Karpas-422 (cell line): Measurements from ENCODE around the gene GABRB3. TPM values are rescaled to one million over a fixed set of nuclear protein-coding genes. Genes with fewer than 3 reads are reported as not detected.

Source experiments
- DNase-seq: peaks from one replicate; pipeline ENCODE4 v3.0.0-alpha.2; 2015
- H2AFZ ChIP-seq: fragments of 200-600 bp; sonication (generic); 2 replicates; pipeline ENCODE4 v1.6.1; 2014; ENCODE audit warnings: antibody characterized with exemption, low read length, mixed read lengths
- H3K27ac ChIP-seq: fragments of 200-600 bp; sonication (generic); 2 replicates; pipeline ENCODE4 v1.5.1; 2014; ENCODE audit warnings: mild to moderate bottlenecking, low read length, moderate library complexity
- H3K27me3 ChIP-seq: fragments of 200-600 bp; sonication (generic); 2 replicates; pipeline ENCODE4 v1.6.1; 2014; ENCODE audit warnings: low read length, mixed read lengths
- H3K36me3 ChIP-seq: fragments of 200-600 bp; sonication (generic); 2 replicates; pipeline ENCODE4 v1.6.1; 2014; ENCODE audit warnings: low read length, mixed read lengths; ENCODE audit not compliant: insufficient read depth
- H3K4me1 ChIP-seq: fragments of 200-600 bp; sonication (generic); 2 replicates; pipeline ENCODE4 v1.6.1; 2014; ENCODE audit warnings: mild to moderate bottlenecking, low read length, mixed read lengths
- H3K4me2 ChIP-seq: fragments of 200-600 bp; sonication (generic); 2 replicates; pipeline ENCODE4 v1.6.1; 2014; ENCODE audit warnings: low read length, low read depth, mild to moderate bottlenecking; ENCODE audit not compliant: poor library complexity, severe bottlenecking
- H3K4me3 ChIP-seq: fragments of 200-600 bp; sonication (generic); 2 replicates; pipeline ENCODE4 v1.5.1; 2014; ENCODE audit warnings: mild to moderate bottlenecking, antibody characterized with exemption, low read length, mixed read lengths
- H3K79me2 ChIP-seq: fragments of 200-600 bp; sonication (generic); 2 replicates; pipeline ENCODE4 v1.6.1; 2014; ENCODE audit warnings: mild to moderate bottlenecking, low read length, mixed read lengths
- H3K9ac ChIP-seq: fragments of 200-600 bp; sonication (generic); 2 replicates; pipeline ENCODE4 v1.6.0; 2014; ENCODE audit warnings: low read length
- H3K9me2 ChIP-seq: fragments of 200-600 bp; sonication (generic), shearing (Covaris generic); replicated peaks from 2 replicates; pipeline ENCODE4 v1.6.0; 2014; ENCODE audit warnings: mild to moderate bottlenecking, low read length, moderate library complexity; ENCODE audit not compliant: insufficient read depth
- H3K9me3 ChIP-seq: fragments of 300-700, 200-600 bp; sonication (generic); 2 replicates; pipeline ENCODE4 v1.6.1; 2014; ENCODE audit warnings: low read length, mixed read lengths
- H4K20me1 ChIP-seq: fragments of 200-600 bp; sonication (generic); 2 replicates; pipeline ENCODE4 v1.6.1; 2014; ENCODE audit warnings: mild to moderate bottlenecking, antibody characterized with exemption, low read length, low read depth; ENCODE audit not compliant: insufficient read depth
- total RNA-seq: library from RNA; depleted of rRNA; stranded (reverse); fragments of >200 nt; shearing (Covaris generic); gene quantifications from 2 replicates; pipeline ENCODE4 v1.2.3, GENCODE V29; 2014; ENCODE audit warnings: low replicate concordance

Gene GABRB3
- total RNA-seq, 1 experiment from 2014 or later = not detected

DNA sequence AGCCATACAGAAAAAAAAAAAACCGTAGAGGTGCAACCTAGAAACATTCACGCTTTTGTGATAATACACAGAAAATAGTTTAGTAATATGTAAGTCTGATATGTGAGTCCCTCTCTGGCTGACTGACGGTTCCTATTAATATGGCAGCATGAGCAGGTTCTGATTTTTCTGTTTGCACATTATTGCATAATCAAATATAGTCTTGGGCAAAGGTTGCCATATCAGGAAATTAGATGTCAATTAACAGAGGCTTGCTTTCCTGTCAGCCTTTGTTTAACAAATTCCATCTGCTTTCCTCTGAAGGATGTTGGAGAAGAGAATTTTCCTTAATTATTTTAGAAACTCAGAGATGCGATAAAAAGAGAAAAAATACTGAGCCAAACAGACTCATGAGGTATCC lies 14.8 kb downstream of the GABRB3 start:
- H3K79me2 ChIP-seq = no peaks in the 10 kb centered on the region
- H3K4me1 ChIP-seq = no peaks in the 10 kb centered on the region
- no peak overlapping the region for H3K27ac ChIP-seq
- H3K4me2 ChIP-seq = no peak overlapping the region
- H3K9me2 ChIP-seq = no peaks in the 10 kb centered on the region
- DNase-seq = no peak
- no peak overlapping the region for H3K9ac ChIP-seq
- H3K27me3 ChIP-seq = no peaks in the 10 kb centered on the region
- no peaks in the 10 kb centered on the region for H4K20me1 ChIP-seq
- H2AFZ ChIP-seq = no peak overlapping the region
- H3K4me3 ChIP-seq = no peak overlapping the region
- H3K36me3 ChIP-seq = no peaks in the 10 kb centered on the region
- peaks cover 31% of the 10 kb centered on the region for H3K9me3 ChIP-seq

DNA sequence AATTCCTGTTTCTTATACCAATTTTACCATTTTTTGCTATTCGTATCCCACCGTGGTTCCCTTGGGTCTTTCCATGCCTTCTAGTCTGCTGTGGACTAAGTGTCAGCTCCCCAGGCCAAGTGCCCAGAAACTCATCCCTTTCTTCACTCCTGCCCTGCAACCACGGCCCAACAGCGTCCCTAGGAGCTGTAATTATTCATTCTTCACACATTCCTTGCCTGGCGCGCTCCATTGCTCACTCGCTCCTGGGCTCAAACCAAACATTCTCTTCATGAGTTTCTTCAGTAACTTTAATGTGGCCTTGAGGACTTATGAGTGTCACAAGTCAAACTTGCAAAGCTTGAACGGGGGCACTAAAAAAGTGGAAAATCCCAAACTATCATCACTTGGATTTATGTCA lies 15.7 kb downstream of the GABRB3 start:
- Histone ChIP-seq H3K9ac (no peak overlapping the region), H2AFZ (no peak overlapping the region), H4K20me1 (no peaks in the 10 kb centered on the region), H3K4me3 (no peak overlapping the region), H3K27me3 (no peaks in the 10 kb centered on the region), H3K36me3 (no peaks in the 10 kb centered on the region), H3K9me3 (peaks cover 35% of the 10 kb centered on the region), H3K27ac (no peak overlapping the region), H3K4me1 (no peaks in the 10 kb centered on the region), H3K9me2 (no peaks in the 10 kb centered on the region), H3K4me2 (no peak overlapping the region), H3K79me2 (no peaks in the 10 kb centered on the region)
- DNase-seq = no peak

DNA sequence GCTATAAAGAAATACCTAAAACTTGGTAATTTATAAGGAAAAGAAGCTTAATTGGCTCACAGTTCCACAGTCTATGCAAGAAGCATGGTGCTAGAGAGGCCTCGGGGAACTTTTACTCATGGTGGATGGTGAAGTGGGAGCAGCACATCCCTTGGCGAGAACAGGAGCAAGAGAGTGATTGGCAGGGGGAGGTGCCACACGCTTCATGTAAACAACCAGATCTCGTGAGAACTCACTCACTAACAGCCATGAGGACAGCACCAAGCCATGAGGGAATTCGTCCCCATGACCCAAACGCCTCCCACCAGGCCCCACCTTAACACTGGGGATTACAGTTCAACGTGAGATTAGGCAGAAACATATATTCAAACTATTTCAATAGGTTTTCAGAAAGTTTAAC lies 28.0 kb downstream of the GABRB3 start:
- Histone ChIP-seq H3K4me2 (no peak overlapping the region), H3K27ac (no peak overlapping the region), H2AFZ (no peak overlapping the region)

DNA sequence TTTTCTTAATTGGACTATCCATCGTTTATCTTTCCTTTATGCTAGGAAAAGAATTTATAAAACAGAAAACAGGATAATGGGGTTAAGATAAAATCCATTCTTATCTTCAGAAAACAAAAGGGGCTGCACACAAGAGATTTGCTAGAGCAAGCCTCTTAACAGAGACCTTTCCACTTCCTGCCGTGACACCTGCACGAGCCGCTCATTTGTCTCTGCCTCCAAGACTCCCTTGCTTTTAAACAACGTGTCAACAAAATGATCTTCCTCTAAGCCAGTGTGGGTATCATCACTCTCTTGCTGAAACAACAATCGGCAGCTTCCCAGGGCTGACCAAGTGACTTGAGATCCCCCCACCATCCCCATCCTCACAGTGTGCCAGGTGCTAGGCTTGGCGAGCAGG lies 33.1 kb downstream of the GABRB3 start:
- no peaks in the 10 kb centered on the region for H3K79me2 ChIP-seq
- H2AFZ ChIP-seq = no peak overlapping the region
- no peak overlapping the region for H3K9ac ChIP-seq
- no peaks in the 10 kb centered on the region for H3K9me2 ChIP-seq
- H3K4me1 ChIP-seq = no peaks in the 10 kb centered on the region
- no peaks in the 10 kb centered on the region for H3K36me3 ChIP-seq
- no peak for DNase-seq
- no peak overlapping the region for H3K4me3 ChIP-seq
- H3K27me3 ChIP-seq = no peaks in the 10 kb centered on the region
- no peak overlapping the region for H3K27ac ChIP-seq
- no peaks in the 10 kb centered on the region for H4K20me1 ChIP-seq
- H3K4me2 ChIP-seq = no peak overlapping the region
- H3K9me3 ChIP-seq = peaks cover 39% of the 10 kb centered on the region

More for the DNA sequence above, 28.0 kb downstream of the GABRB3 start:
- no peak overlapping the region for H3K9ac ChIP-seq
- H3K36me3 ChIP-seq = no peaks in the 10 kb centered on the region
- H3K4me1 ChIP-seq = no peaks in the 10 kb centered on the region
- no peaks in the 10 kb centered on the region for H3K79me2 ChIP-seq
- no peaks in the 10 kb centered on the region for H3K9me2 ChIP-seq
- no peak overlapping the region for H3K4me3 ChIP-seq
- no peaks in the 10 kb centered on the region for H4K20me1 ChIP-seq
- H3K9me3 ChIP-seq = peaks cover 28% of the 10 kb centered on the region
- no peak for DNase-seq
- no peaks in the 10 kb centered on the region for H3K27me3 ChIP-seq

DNA sequence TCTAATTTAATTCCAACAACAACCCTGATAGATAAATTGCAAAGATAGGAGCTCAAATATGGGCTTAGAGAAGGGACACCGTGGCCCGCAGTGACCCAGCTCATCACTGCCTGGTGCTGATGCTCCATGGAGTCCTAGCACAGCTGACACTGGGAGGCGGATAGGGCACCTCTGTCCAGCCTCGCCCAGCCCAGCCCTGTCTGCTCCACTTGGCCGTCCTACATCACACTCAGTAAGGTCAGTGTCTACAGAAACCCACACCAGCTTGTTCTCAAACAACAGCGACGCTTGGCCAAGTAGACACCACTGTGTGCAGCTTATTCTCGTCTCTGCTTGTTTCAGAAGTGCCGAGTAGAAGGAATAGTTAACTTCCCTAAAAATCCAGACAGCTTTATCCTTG lies 33.9 kb downstream of the GABRB3 start:
- H3K9me3 ChIP-seq = peaks cover 35% of the 10 kb centered on the region
- no peaks in the 10 kb centered on the region for H4K20me1 ChIP-seq
- H3K9ac ChIP-seq = no peak overlapping the region
- no peaks in the 10 kb centered on the region for H3K36me3 ChIP-seq
- no peak overlapping the region for H3K27ac ChIP-seq
- no peaks in the 10 kb centered on the region for H3K79me2 ChIP-seq
- no peak for DNase-seq
- no peak overlapping the region for H3K4me2 ChIP-seq
- no peak overlapping the region for H3K4me3 ChIP-seq
- no peaks in the 10 kb centered on the region for H3K27me3 ChIP-seq
- H3K9me2 ChIP-seq = no peaks in the 10 kb centered on the region
- H2AFZ ChIP-seq = no peak overlapping the region
- H3K4me1 ChIP-seq = no peaks in the 10 kb centered on the region

DNA sequence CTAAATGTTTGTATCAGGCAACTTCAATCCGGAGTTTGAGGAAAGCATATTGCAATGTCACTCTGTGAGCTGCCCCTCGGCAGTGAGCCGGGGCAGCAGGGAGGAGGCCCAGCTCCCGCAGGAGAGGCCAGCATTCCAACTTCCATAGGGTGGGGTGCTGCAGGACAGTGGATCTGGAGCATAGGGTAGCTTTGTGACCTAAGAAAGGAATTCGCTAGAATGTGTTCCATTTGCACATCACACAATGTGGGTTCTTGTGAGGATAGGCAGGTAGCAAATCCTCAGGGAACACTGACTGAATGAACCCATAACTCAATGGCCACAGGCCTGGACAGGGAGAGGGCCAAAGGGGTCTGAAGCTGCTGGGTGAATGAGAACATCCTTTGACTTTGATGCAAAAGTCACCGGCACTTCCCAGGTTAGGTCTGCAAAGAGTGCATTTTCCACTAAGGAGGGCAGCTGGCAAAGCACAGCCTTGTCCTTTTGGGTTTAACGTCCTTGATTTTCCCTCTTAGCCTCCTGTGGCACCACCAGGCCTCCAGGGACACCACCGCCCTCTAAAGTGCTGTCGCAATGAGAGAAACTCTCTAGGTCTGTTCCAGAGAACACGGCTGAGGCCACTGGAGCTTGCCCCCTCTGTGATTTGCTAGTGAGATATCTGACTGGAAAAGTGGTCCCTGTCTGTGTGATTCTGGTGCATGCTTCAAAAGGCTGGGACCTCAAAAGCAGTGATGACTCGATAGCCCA lies 36.2 kb downstream of the GABRB3 start:
- Histone ChIP-seq H3K9me2 (no peaks in the 10 kb centered on the region), H3K9me3 (peaks cover 25% of the 10 kb centered on the region), H3K36me3 (no peaks in the 10 kb centered on the region), H3K4me3 (no peak overlapping the region), H4K20me1 (no peaks in the 10 kb centered on the region), H2AFZ (no peak overlapping the region), H3K27me3 (no peaks in the 10 kb centered on the region), H3K27ac (no peak overlapping the region), H3K4me2 (no peak overlapping the region), H3K79me2 (no peaks in the 10 kb centered on the region), H3K4me1 (no peaks in the 10 kb centered on the region), H3K9ac (no peak overlapping the region)
- no peak for DNase-seq

DNA sequence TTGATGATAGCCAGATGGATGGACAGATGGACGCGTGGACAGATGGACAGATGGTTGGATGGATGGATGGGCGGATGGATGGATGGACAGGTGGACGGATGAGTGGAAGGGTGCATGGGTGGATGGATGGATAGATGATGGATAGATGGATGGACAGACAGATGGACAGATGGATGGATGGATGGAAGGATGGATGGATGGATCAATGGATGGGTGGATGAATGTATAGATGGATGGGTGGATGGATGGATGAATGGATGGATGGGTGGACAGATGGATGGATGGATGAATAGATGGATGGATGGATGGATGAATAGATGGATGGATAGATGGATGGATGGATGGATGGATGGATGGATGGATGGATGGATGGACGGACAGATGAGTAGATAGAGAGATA lies 40.9 kb downstream of the GABRB3 start:
- Histone ChIP-seq H3K9me3 (peaks cover 38% of the 10 kb centered on the region), H3K36me3 (no peaks in the 10 kb centered on the region), H3K27ac (no peak overlapping the region)

DNA sequence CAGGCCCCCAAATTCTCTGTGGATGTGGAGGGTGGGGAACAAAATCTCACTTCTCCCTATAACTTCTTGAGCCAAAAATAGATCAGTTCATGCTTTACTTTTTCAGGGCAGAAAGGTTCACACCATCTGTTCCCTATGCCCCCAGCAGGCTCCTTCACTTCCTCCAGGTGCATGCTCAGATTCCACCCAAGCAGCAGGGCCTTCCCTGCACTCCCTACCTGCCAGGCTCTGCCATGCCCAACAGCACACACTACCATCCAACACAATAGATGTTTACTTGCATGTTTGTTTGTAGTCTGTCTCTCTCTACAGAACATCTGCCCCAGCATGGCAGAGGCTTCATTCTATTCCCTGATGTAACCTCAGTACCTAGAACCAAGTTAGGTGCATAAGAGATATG lies 43.3 kb downstream of the GABRB3 start:
- no peak for DNase-seq
- no peaks in the 10 kb centered on the region for H3K4me1 ChIP-seq
- no peaks in the 10 kb centered on the region for H3K36me3 ChIP-seq
- H3K9ac ChIP-seq = no peak overlapping the region
- no peaks in the 10 kb centered on the region for H3K9me2 ChIP-seq
- H3K27ac ChIP-seq = no peak overlapping the region
- H2AFZ ChIP-seq = no peak overlapping the region
- H3K4me3 ChIP-seq = no peak overlapping the region
- H3K9me3 ChIP-seq = peaks cover 41% of the 10 kb centered on the region
- no peaks in the 10 kb centered on the region for H4K20me1 ChIP-seq
- no peaks in the 10 kb centered on the region for H3K27me3 ChIP-seq
- no peak overlapping the region for H3K4me2 ChIP-seq
- no peaks in the 10 kb centered on the region for H3K79me2 ChIP-seq

More for the DNA sequence above, 40.9 kb downstream of the GABRB3 start:
- H3K4me2 ChIP-seq = no peak overlapping the region
- no peaks in the 10 kb centered on the region for H3K79me2 ChIP-seq
- no peak for DNase-seq
- no peak overlapping the region for H2AFZ ChIP-seq
- no peaks in the 10 kb centered on the region for H3K9me2 ChIP-seq
- H3K9ac ChIP-seq = no peak overlapping the region
- no peaks in the 10 kb centered on the region for H4K20me1 ChIP-seq
- H3K27me3 ChIP-seq = no peaks in the 10 kb centered on the region
- H3K4me3 ChIP-seq = no peak overlapping the region
- no peaks in the 10 kb centered on the region for H3K4me1 ChIP-seq
